Measurements from ENCODE around the gene SYCP3. TPM values are rescaled to one million over a fixed set of nuclear protein-coding genes. Genes with fewer than 3 reads are reported as not detected.

The SYCP3 gene
- total RNA-seq, 1 experiment from 2014 or later: 0.31 TPM

GRCh38 chr12:101785671-101786070, 46.4 kb upstream of the SYCP3 start:
- no peaks in the 10 kb centered on the region for H3K4me1 ChIP-seq (ENCODE audit: insufficient read depth, low read length)
- no CpG with 5 or more reads among the region's 1 CpG for WGBS (ENCODE audit: extremely low coverage, insufficient read length, low lambda C conversion rate)
- no peaks in the 10 kb centered on the region for H3K27me3 ChIP-seq (ENCODE audit: insufficient read depth, low read length)
- H4K20me1 ChIP-seq (ENCODE audit: control insufficient read depth, insufficient read depth, insufficient read length): no peaks in the 10 kb centered on the region
- H3K14ac ChIP-seq (ENCODE audit: insufficient read depth, low read length): no peak overlapping the region
- no peak overlapping the region for H4K5ac ChIP-seq (ENCODE audit: insufficient read length, low read depth, low read length)
- H3K4me2 ChIP-seq (ENCODE audit: insufficient read depth, insufficient read length, low read length): no peak overlapping the region
- peaks cover 6 to 39% (median 32%) of the 10 kb centered on the region in 3 experiments; a peak in 6 of 7 replicates for H3K36me3 Mint-ChIP-seq (ENCODE audit: insufficient read depth in 1 of 3, low read depth in 3 of 3)
- no peak overlapping the region for H4K91ac ChIP-seq (ENCODE audit: insufficient read length, low read depth, low read length)
- no peak overlapping the region for H2BK12ac ChIP-seq (ENCODE audit: insufficient read length, low read depth, low read length)
- H3K9me3 ChIP-seq (ENCODE audit: control insufficient read depth, low read depth, low read length): no peaks in the 10 kb centered on the region
- H3K9ac ChIP-seq (ENCODE audit: extremely low read depth, insufficient read length, low read length): no peak overlapping the region
- no peak overlapping the region for H3K27ac Mint-ChIP-seq
- no peak overlapping the region for H3K18ac ChIP-seq (ENCODE audit: insufficient read length, low read depth, low read length)
- H3K79me2 ChIP-seq (ENCODE audit: insufficient read depth, low read length): no peaks in the 10 kb centered on the region
- no peaks in the 10 kb centered on the region for H3K9me3 Mint-ChIP-seq
- peaks cover 0 to 7% of the 10 kb centered on the region in 2 experiments; a peak in 1 of 4 replicates for H3K4me1 Mint-ChIP-seq
- TF ChIP-seq CTCF (conservative IDR thresholded peaks at IDR 0.05): no peak
- no peak overlapping the region for H2AFZ ChIP-seq (ENCODE audit: low read length)
- H2BK120ac ChIP-seq (ENCODE audit: low read depth, low read length, poor library complexity, severe bottlenecking): no peak overlapping the region
- no peaks in the 10 kb centered on the region for H3K27me3 Mint-ChIP-seq (ENCODE audit: low read depth)
- no peak overlapping the region for H2AK5ac ChIP-seq (ENCODE audit: insufficient read length, low read length)
- H2BK15ac ChIP-seq (ENCODE audit: low read depth, low read length): no peak overlapping the region
- no peak overlapping the region for H2BK20ac ChIP-seq (ENCODE audit: low read depth, low read length, poor library complexity, severe bottlenecking)
- H3K56ac ChIP-seq (ENCODE audit: insufficient read length, low read depth, low read length): no peak overlapping the region
- DNase-seq: no peak
- H4K8ac ChIP-seq (replicated peaks; ENCODE audit: insufficient read length, low read depth, low read length): no peak overlapping the region
- H3K23me2 ChIP-seq (ENCODE audit: insufficient read length, low read depth, low read length, poor library complexity, severe bottlenecking): no peaks in the 10 kb centered on the region
- no peak overlapping the region for H3K27ac ChIP-seq (ENCODE audit: insufficient read length, low read depth, low read length)
- H3K4ac ChIP-seq (ENCODE audit: low read depth, low read length): no peak overlapping the region
- H3K4me3 Mint-ChIP-seq: no peak overlapping the region
- H2BK5ac ChIP-seq (ENCODE audit: insufficient read length, low read length): no peak overlapping the region
- no peak overlapping the region for H3K23ac ChIP-seq (ENCODE audit: insufficient read length, low read depth, low read length)
- H3T11ph ChIP-seq (ENCODE audit: low read length): no peak overlapping the region
- H3K79me1 ChIP-seq (ENCODE audit: insufficient read depth, low read depth, low read length, poor library complexity, severe bottlenecking): no peaks in the 10 kb centered on the region
